ENCODE data around the gene USP10.

- TF ChIP-seq CTCF (IDR thresholded peaks at IDR 0.05) = no peak
- no peak for TF ChIP-seq POLR2AphosphoS5 (IDR thresholded peaks at IDR 0.05)
Measured at GRCh38 chr16:84765616-84766580, 66.1 kb downstream of the USP10 start.

Measured in sigmoid colon (tissue), 4 donors.